Keratinocyte (primary cell): ENCODE measurements around the gene UPB1. TPM values are rescaled to one million over a fixed set of nuclear protein-coding genes. Genes with fewer than 3 reads are reported as not detected.

ENCODE experiments used
- DNase-seq: peaks from one replicate; pipeline ENCODE4 v3.0.0-alpha.2; 2011; ENCODE audit warnings: low read depth, missing footprints, low spot score
- FAIRE-seq: peaks from 2 replicates; lab custom pipeline; 2011; peaks lifted over from hg19 to GRCh38; lab: Jason Lieb, UNC
- H2AFZ ChIP-seq: 2 replicates; pipeline ENCODE4 v1.6.0; 2012; ENCODE audit warnings: low read length, control low read depth, inconsistent platforms; ENCODE audit not compliant: control insufficient read depth
- H3K27ac ChIP-seq: 2 replicates; pipeline ENCODE4 v1.5.1; 2011; ENCODE audit warnings: low read length; ENCODE audit not compliant: control insufficient read depth, insufficient read depth
- H3K27me3 ChIP-seq: 3 replicates; pipeline ENCODE4 v1.6.0; 2011; ENCODE audit warnings: low read length; ENCODE audit not compliant: control insufficient read depth, insufficient read depth; ENCODE audit errors: extremely low read depth
- H3K36me3 ChIP-seq, 2 experiments: 2 replicates in 1 of 2; 3 replicates in 1 of 2; pipeline ENCODE4 v1.5.1; 2011; ENCODE audit warnings: low read length in 2 of 2, mild to moderate bottlenecking in 1 of 2; ENCODE audit not compliant: control insufficient read depth in 2 of 2, insufficient read depth in 2 of 2; ENCODE audit errors: extremely low read depth in 1 of 2
- H3K4me1 ChIP-seq: 3 replicates; pipeline ENCODE4 v1.5.1; 2011; ENCODE audit warnings: low read length; ENCODE audit not compliant: control insufficient read depth, insufficient read depth; ENCODE audit errors: extremely low read depth
- H3K4me2 ChIP-seq: 3 replicates; pipeline ENCODE4 v1.6.0; 2011; ENCODE audit warnings: low read depth, low read length; ENCODE audit not compliant: control insufficient read depth, insufficient read depth; ENCODE audit errors: extremely low read depth
- H3K4me3 ChIP-seq, 3 experiments: fragments of 200-600 bp in 1 of 3; sonication (generic) in 1 of 3; 2 replicates in 2 of 3; 3 replicates in 1 of 3; pipeline ENCODE4 v1.5.1; 2011 to 2016; ENCODE audit warnings: low read length in 3 of 3, mild to moderate bottlenecking in 3 of 3, control low read depth in 2 of 3, inconsistent platforms in 1 of 3, low read depth in 1 of 3, mixed read lengths in 1 of 3, mixed run types in 1 of 3, moderate library complexity in 1 of 3; ENCODE audit not compliant: control insufficient read depth in 2 of 3, insufficient read depth in 2 of 3; ENCODE audit errors: extremely low read depth in 1 of 3
- H3K79me2 ChIP-seq: 2 replicates; pipeline ENCODE4 v1.6.0; 2012; ENCODE audit warnings: low read length; ENCODE audit not compliant: control insufficient read depth, insufficient read depth
- H3K9ac ChIP-seq: 3 replicates; pipeline ENCODE4 v1.6.0; 2011; ENCODE audit warnings: low read length; ENCODE audit not compliant: control insufficient read depth, insufficient read depth; ENCODE audit errors: extremely low read depth
- H3K9me1 ChIP-seq: 3 replicates; pipeline ENCODE4 v1.6.0; 2011; ENCODE audit warnings: low read length; ENCODE audit not compliant: control insufficient read depth, insufficient read depth; ENCODE audit errors: extremely low read depth
- H3K9me3 ChIP-seq: 2 replicates; pipeline ENCODE4 v1.5.1; 2012; ENCODE audit warnings: low read depth, low read length; ENCODE audit not compliant: control insufficient read depth
- H4K20me1 ChIP-seq: 3 replicates; pipeline ENCODE4 v1.6.0; 2011; ENCODE audit warnings: low read length; ENCODE audit not compliant: control insufficient read depth, insufficient read depth; ENCODE audit errors: extremely low read depth
- CTCF ChIP-seq, 3 experiments: IDR thresholded peaks in 1 of 3; conservative IDR thresholded peaks in 1 of 3; optimal IDR thresholded peaks in 1 of 3; 2 replicates in 2 of 3; 3 replicates in 1 of 3; pipeline versions ENCODE3 to v1.5.1; 2011; ENCODE audit warnings: low read length in 3 of 3, mild to moderate bottlenecking in 3 of 3, moderate library complexity in 2 of 3, control low read depth in 1 of 3, inconsistent platforms in 1 of 3; ENCODE audit not compliant: insufficient read depth in 2 of 3; ENCODE audit errors: extremely low read depth in 1 of 3
- EZH2 ChIP-seq: IDR thresholded peaks from one replicate; pipeline ENCODE4 v1.6.1; 2012; ENCODE audit warnings: inconsistent platforms, mild to moderate bottlenecking, low read length, moderate library complexity
- dilution Hi-C: fragments of 300-500 bp; cut with MboI; formaldehyde crosslinking; loops from one replicate; pipeline ENCODE4 v1.7.0; 2020; ENCODE audit warnings: low sequenced_read_pairs; ENCODE audit not compliant: extremely low pct_ligation_motif_present
- polyA plus RNA-seq, 5 experiments: library from polyadenylated mRNA; depleted of rRNA in 3 of 5; stranded (reverse) in 3 of 5; stranded (forward) in 1 of 5; unstranded in 1 of 5; fragments of >200 nt; gene quantifications; 1 replicate in 1 of 5; 2 replicates in 3 of 5; 3 replicates in 1 of 5; pipeline versions ENCODE4 v1.2.1 to v1.2.3, GENCODE V29; 2011 to 2012; ENCODE audit warnings: missing spikeins in 2 of 5, low read depth in 1 of 5, low replicate concordance in 1 of 5

UPB1 gene
- polyA plus RNA-seq, 1 donor (not counting 4 experiments of a cell fraction or from before 2014, with no cell fraction given) = not detected

GRCh38 chr22:24542641-24543040 is 47.5 kb downstream of the UPB1 start:
- Histone ChIP-seq H3K9ac (no peak overlapping the region), H2AFZ (no peak overlapping the region), H3K79me2 (no peaks in the 10 kb centered on the region), H4K20me1 (no peaks in the 10 kb centered on the region), H3K9me3 (no peaks in the 10 kb centered on the region), H3K9me1 (no peaks in the 10 kb centered on the region), H3K4me2 (no peak overlapping the region), H3K36me3 (peaks cover 31 to 37% of the 10 kb centered on the region in 2 experiments), H3K4me3 (no peak overlapping the region), H3K27me3 (no peaks in the 10 kb centered on the region), H3K4me1 (no peaks in the 10 kb centered on the region), H3K27ac (no peak overlapping the region)
- FAIRE-seq (no peak), DNase-seq (no peak)
- TF ChIP-seq CTCF (optimal IDR thresholded peaks at IDR 0.05 in 1 of 3, IDR thresholded peaks at IDR 0.05 in 1 of 3, conservative IDR thresholded peaks at IDR 0.05 in 1 of 3; ENCODE audit: extremely low read depth in 1 of 3, insufficient read depth in 2 of 3, low read length in 3 of 3) (no peak), EZH2 (no peak)
- dilution Hi-C loops = no loop called here

GRCh38 chr22:24543185-24543601 is 48.1 kb downstream of the UPB1 start:
- no peak overlapping the region for H3K4me3 ChIP-seq
- TF ChIP-seq CTCF (optimal IDR thresholded peaks at IDR 0.05 in 1 of 3, IDR thresholded peaks at IDR 0.05 in 1 of 3, conservative IDR thresholded peaks at IDR 0.05 in 1 of 3; ENCODE audit: extremely low read depth in 1 of 3, insufficient read depth in 2 of 3, low read length in 3 of 3) (no peak), EZH2 (no peak)
- no peak for FAIRE-seq
- H3K9ac ChIP-seq = no peak overlapping the region
- no peaks in the 10 kb centered on the region for H3K79me2 ChIP-seq
- H3K9me1 ChIP-seq = no peaks in the 10 kb centered on the region
- no peaks in the 10 kb centered on the region for H3K27me3 ChIP-seq
- no peaks in the 10 kb centered on the region for H4K20me1 ChIP-seq
- DNase-seq = no peak
- H3K9me3 ChIP-seq = no peaks in the 10 kb centered on the region
- peaks cover 34 to 39% of the 10 kb centered on the region in 2 experiments for H3K36me3 ChIP-seq
- dilution Hi-C loops = no loop called here
- no peak overlapping the region for H2AFZ ChIP-seq
- H3K4me2 ChIP-seq = no peak overlapping the region
- H3K4me1 ChIP-seq = no peaks in the 10 kb centered on the region
- H3K27ac ChIP-seq = no peak overlapping the region
